SK-N-SH (cell line): ENCODE results near the gene NOTUM.

Experiments
- CTCF ChIP-seq: fragments of 200-600 bp; sonication (generic); IDR thresholded peaks from 2 replicates; pipeline ENCODE4 v1.6.1; 2017; ENCODE audit warnings: antibody characterized with exemption, mild to moderate bottlenecking, moderate library complexity
- FOXJ3 ChIP-seq: sonication (generic); formaldehyde crosslinking; IDR thresholded peaks from 2 replicates; pipeline ENCODE4 v1.5.1; 2020; ENCODE audit warnings: mild to moderate bottlenecking, missing genetic modification reagents
- IRF3 ChIP-seq: fragments of 150-350 bp; IDR thresholded peaks from 2 replicates; pipeline ENCODE4 v1.6.1; 2016; ENCODE audit warnings: mild to moderate bottlenecking, low read depth, low read length
- POLR2AphosphoS5 ChIP-seq: IDR thresholded peaks from 2 replicates; pipeline ENCODE4 v1.6.1; 2012; ENCODE audit warnings: low read depth, low read length
- RCOR1 ChIP-seq: fragments of 150-350 bp; IDR thresholded peaks from 2 replicates; pipeline ENCODE4 v1.6.1; 2017; ENCODE audit warnings: antibody characterized with exemption, low read length
- REST ChIP-seq: IDR thresholded peaks from 2 replicates; pipeline ENCODE4 v1.6.1; 2012; ENCODE audit warnings: mild to moderate bottlenecking, low read depth, low read length, moderate library complexity
- TEAD4 ChIP-seq: IDR thresholded peaks from 2 replicates; pipeline ENCODE4 v1.4.0; 2012; ENCODE audit warnings: mild to moderate bottlenecking, borderline replicate concordance; ENCODE audit not compliant: insufficient read depth

GRCh38 chr17:82006468-82007227, 45.7 kb upstream of the NOTUM start:
- no peak for TF ChIP-seq CTCF
- no peak for TF ChIP-seq FOXJ3 (CRISPR knock-in tag)
- TF ChIP-seq IRF3 = no peak
- TF ChIP-seq TEAD4 = no peak
- no peak for TF ChIP-seq POLR2AphosphoS5
- no peak for TF ChIP-seq RCOR1
- TF ChIP-seq REST = no peak
